Panc1 (cell line): ENCODE measurements around the gene GPS1. TPM values are rescaled to one million over a fixed set of nuclear protein-coding genes. Genes with fewer than 3 reads are reported as not detected.

ENCODE experiments used
- ATAC-seq: fragments of 200-7000 bp; cut with Tn5 transposase; 2 replicates; pipeline ENCODE4 v1.9.1; 2020; ENCODE audit warnings: mild to moderate bottlenecking, moderate library complexity
- BruUV-seq: library from RNA; stranded (reverse); fragments of 400-500 nt; replicated peaks from 2 replicates; lab custom pipeline; 2021; lab: Mats Ljungman, UMichigan
- CTCF ChIA-PET: fragments of 300-600 bp; sonication (Branson Sonifier 250); formaldehyde crosslinking; loops from one replicate; lab custom pipeline; 2022; ENCODE audit warnings: antibody characterized with exemption; lab: Charles Lee
- POLR2A ChIA-PET: fragments of 300-600 bp; sonication (Branson Sonifier 250); formaldehyde crosslinking; loops from one replicate; lab custom pipeline; 2022; ENCODE audit warnings: antibody characterized with exemption; lab: Charles Lee
- DNase-seq: peaks from one replicate; pipeline ENCODE4 v3.0.0-alpha.2; 2010; ENCODE audit warnings: low read depth, low spot score
- H3K27ac ChIP-seq: 2 replicates; pipeline ENCODE4 v1.5.1; 2011; ENCODE audit warnings: mild to moderate bottlenecking, low read length, inconsistent platforms
- H3K27me3 ChIP-seq: fragments of 200-500 bp; sonication (Bioruptor generic); 2 replicates; pipeline ENCODE4 v1.6.0; 2014; ENCODE audit warnings: low read length, inconsistent platforms; ENCODE audit not compliant: control insufficient read depth, insufficient read depth
- H3K36me3 ChIP-seq: fragments of 200-500 bp; sonication (Bioruptor generic); 2 replicates; pipeline ENCODE4 v1.5.1; 2014; ENCODE audit warnings: inconsistent platforms, mild to moderate bottlenecking, low read length, moderate library complexity; ENCODE audit not compliant: control insufficient read depth, insufficient read depth
- H3K4me1 ChIP-seq: 2 replicates; pipeline ENCODE4 v1.5.1; 2011; ENCODE audit warnings: inconsistent platforms, mild to moderate bottlenecking, low read length, moderate library complexity; ENCODE audit not compliant: control insufficient read depth, insufficient read depth
- H3K4me3 ChIP-seq, 2 experiments: 2 replicates each; pipeline ENCODE4 v1.5.1; 2011 to 2012; ENCODE audit warnings: low read depth in 2 of 2, low read length in 2 of 2, mild to moderate bottlenecking in 2 of 2, inconsistent platforms in 1 of 2, moderate library complexity in 1 of 2
- H3K9me3 ChIP-seq: fragments of 200-500 bp; sonication (Bioruptor generic); 2 replicates; pipeline ENCODE4 v1.5.1; 2014; ENCODE audit warnings: low read depth, mild to moderate bottlenecking, inconsistent platforms, low read length, moderate library complexity; ENCODE audit not compliant: control insufficient read depth, insufficient read depth
- CTCF ChIP-seq: fragments of 450-650 bp; IDR thresholded peaks from 2 replicates; pipeline ENCODE4 v1.5.1; 2017; ENCODE audit warnings: mild to moderate bottlenecking
- POLR2AphosphoS5 ChIP-seq: IDR thresholded peaks from 2 replicates; pipeline ENCODE4 v1.6.1; 2012; ENCODE audit warnings: mild to moderate bottlenecking, low read depth, low read length, moderate library complexity
- REST ChIP-seq, 2 experiments: IDR thresholded peaks; 2 replicates each; pipeline ENCODE4 v1.6.1; 2011 to 2012; ENCODE audit warnings: low read depth in 2 of 2, control low read depth in 1 of 2, low read length in 1 of 2, mild to moderate bottlenecking in 1 of 2, moderate library complexity in 1 of 2; ENCODE audit not compliant: insufficient read depth in 1 of 2
- SIN3A ChIP-seq: IDR thresholded peaks from 2 replicates; pipeline ENCODE4 v1.6.1; 2012; ENCODE audit warnings: low read depth, mild to moderate bottlenecking, low read length, moderate library complexity, borderline replicate concordance; ENCODE audit not compliant: insufficient read depth
- TCF7L2 ChIP-seq: IDR thresholded peaks from 2 replicates; pipeline ENCODE4 v1.6.1; 2011; ENCODE audit warnings: mild to moderate bottlenecking, low read depth, low read length, inconsistent platforms
- in situ Hi-C: cut with HindIII; loops from 2 replicates; pipeline ENCODE4 v1.10.0; 2016; ENCODE audit warnings: low sequenced_read_pairs, low pct_unique_long_range_greater_than_20kb
- intact Hi-C: fragments of 100-400 bp; cut with micrococcal nuclease; formaldehyde crosslinking; loops from one replicate; pipeline ENCODE4 v1.10.0; 2022; ENCODE audit not compliant: unreplicated experiment
- total RNA-seq: library from RNA; stranded (reverse); gene quantifications from one replicate; pipeline ENCODE4 v1.2.1, GENCODE V29; 2021; ENCODE audit not compliant: unreplicated experiment

The GPS1 gene
- total RNA-seq, 1 experiment from 2014 or later: 175 TPM

DNA sequence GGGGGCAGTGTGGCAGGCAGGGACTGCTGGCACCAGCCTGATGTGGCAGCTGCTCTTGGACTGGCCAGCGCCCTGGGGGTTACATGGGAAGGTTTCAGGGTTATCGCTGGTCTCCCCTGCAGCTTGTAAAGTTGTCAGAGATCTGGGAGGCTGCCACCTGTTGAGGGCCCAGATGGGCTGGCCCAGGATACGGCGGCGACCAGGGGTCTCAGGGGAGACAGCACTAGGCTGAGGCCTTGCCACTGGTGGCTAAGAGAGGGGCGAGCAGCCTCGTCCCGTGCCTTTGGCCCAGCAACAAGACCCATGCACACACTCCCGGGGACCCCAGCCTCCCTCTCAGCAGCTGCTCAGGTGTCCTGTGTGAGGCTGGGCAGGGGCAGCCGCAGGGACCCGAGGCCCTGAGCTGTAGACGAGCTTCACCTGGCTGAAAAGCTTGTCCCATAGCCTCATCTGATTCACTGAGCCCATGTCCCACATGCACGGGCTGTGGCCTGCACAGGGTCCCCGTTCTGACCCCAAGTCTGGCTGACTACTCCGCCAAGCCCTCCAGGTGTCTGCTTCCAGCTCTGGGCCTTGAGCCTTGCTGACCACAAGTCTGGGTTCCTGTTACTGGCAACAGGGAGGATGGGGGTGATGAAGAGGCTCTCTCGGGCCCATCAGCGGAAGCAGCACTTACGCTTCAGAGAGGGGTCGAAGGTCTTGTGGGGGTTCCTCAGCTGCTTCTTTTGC, 7.7 kb downstream of the GPS1 start:
- Histone ChIP-seq H3K4me1 (peaks cover 23% of the 10 kb centered on the region), H3K4me3 (no peak overlapping the region), H3K27me3 (no peaks in the 10 kb centered on the region), H3K27ac (no peak overlapping the region), H3K9me3 (no peaks in the 10 kb centered on the region), H3K36me3 (peaks cover 6% of the 10 kb centered on the region)
- intact Hi-C loops: no loop called here
- ATAC-seq: no peak
- POLR2A ChIA-PET: no interaction called here
- no TSS peak for BruUV-seq
- in situ Hi-C loops: loop anchor here (10.0 kb wide), 1 partner anchor 75 kb away; no protein-coding TSS in a partner anchor
- DNase-seq: no peak
- CTCF ChIA-PET: no interaction called here
- TF ChIP-seq POLR2AphosphoS5 (peak; percentile 14; the same call in 1 of the 2 replicates), CTCF (no peak)

GRCh38 chr17:82060001-82060380, 8.3 kb downstream of the GPS1 start:
- CTCF ChIA-PET: no interaction called here

More at GRCh38 chr17:82060001-82060380, 8.3 kb downstream of the GPS1 start:
- ATAC-seq (no peak), DNase-seq (no peak)
- H3K36me3 ChIP-seq: peaks cover 6% of the 10 kb centered on the region
- peaks cover 28% of the 10 kb centered on the region for H3K4me1 ChIP-seq
- in situ Hi-C loops (no loop called here), intact Hi-C loops (no loop called here)
- no peaks in the 10 kb centered on the region for H3K27me3 ChIP-seq
- no peaks in the 10 kb centered on the region for H3K9me3 ChIP-seq
- H3K27ac ChIP-seq: no peak overlapping the region
- BruUV-seq: no TSS peak
- TF ChIP-seq TCF7L2 (no peak), CTCF (no peak), SIN3A (no peak), REST (IDR thresholded peaks at IDR 0.05; ENCODE audit: insufficient read depth in 1 of 2, low read depth in 2 of 2, low read length in 1 of 2) (no peak), POLR2AphosphoS5 (no peak)
- POLR2A ChIA-PET: no interaction called here
- no peak overlapping the region for H3K4me3 ChIP-seq
